GM12878 (cell line): ENCODE measurements around the gene MACROD2. TPM values are rescaled to one million over a fixed set of nuclear protein-coding genes. Genes with fewer than 3 reads are reported as not detected.

ENCODE experiments used
- ATAC-seq: fragments of 200-7000 bp; cut with Tn5 transposase; 3 replicates; pipeline ENCODE4 v1.9.1; 2020; ENCODE audit warnings: mild to moderate bottlenecking, moderate library complexity
- BruUV-seq: library from RNA; stranded (reverse); fragments of 400-500 nt; replicated peaks from 2 replicates; lab custom pipeline; 2021; lab: Mats Ljungman, UMichigan
- CTCF ChIA-PET: fragments of 300-600 bp; sonication (Branson Sonifier 250); formaldehyde crosslinking; extraction: SDS; loops from one replicate; lab custom pipeline; 2021; ENCODE audit warnings: inconsistent platforms; lab: Yijun Ruan, JAX
- POLR2A ChIA-PET: fragments of 350-600 bp; formaldehyde crosslinking; extraction: SDS; loops from one replicate; lab custom pipeline; 2021; ENCODE audit warnings: inconsistent platforms; lab: Charles Lee
- RAD21 ChIA-PET: fragments of 300-600 bp; sonication (Branson Sonifier 250); formaldehyde crosslinking; loops from one replicate; lab custom pipeline; 2023; ENCODE audit warnings: antibody characterized with exemption; ENCODE audit not compliant: unreplicated experiment; lab: Charles Lee
- SMC1A ChIA-PET: fragments of 300-600 bp; sonication (Branson Sonifier 250); formaldehyde crosslinking; loops from one replicate; lab custom pipeline; 2023; ENCODE audit not compliant: unreplicated experiment, uncharacterized antibody; lab: Charles Lee
- DNase-seq: peaks from one replicate; pipeline ENCODE4 v3.0.0-alpha.2; 2011; ENCODE audit warnings: low read depth, low spot score
- FAIRE-seq: peaks from 3 replicates; lab custom pipeline; 2011; peaks lifted over from hg19 to GRCh38; lab: Jason Lieb, UNC
- H2AFZ ChIP-seq: 2 replicates; pipeline ENCODE4 v1.6.0; 2011; ENCODE audit warnings: low read depth, low read length, control low read depth; ENCODE audit not compliant: control insufficient read depth
- H3K27ac ChIP-seq: 2 replicates; pipeline ENCODE4 v1.5.1; 2011; ENCODE audit warnings: control low read depth; ENCODE audit not compliant: control insufficient read depth, insufficient read depth
- H3K27me3 ChIP-seq, 2 experiments: replicated peaks in 1 of 2; 2 replicates each; pipeline versions ENCODE4 v1.6.0 to v1.6.1; 2011; ENCODE audit warnings: low read length in 1 of 2; ENCODE audit not compliant: control insufficient read depth in 2 of 2, insufficient read depth in 2 of 2
- H3K36me3 ChIP-seq, 2 experiments: 2 replicates each; pipeline ENCODE4 v1.5.1; 2011; ENCODE audit warnings: low read length in 1 of 2; ENCODE audit not compliant: control insufficient read depth in 2 of 2, insufficient read depth in 2 of 2
- H3K4me1 ChIP-seq: 2 replicates; pipeline ENCODE4 v1.6.1; 2011; ENCODE audit warnings: mild to moderate bottlenecking, low read length, moderate library complexity, mixed read lengths; ENCODE audit not compliant: control insufficient read depth, insufficient read depth
- H3K4me2 ChIP-seq: 2 replicates; pipeline ENCODE4 v1.6.0; 2011; ENCODE audit warnings: control low read depth; ENCODE audit not compliant: control insufficient read depth, insufficient read depth
- H3K4me3 ChIP-seq: fragments of 200-600 bp; sonication (generic); 2 replicates; pipeline ENCODE4 v1.5.1; 2016
- H3K79me2 ChIP-seq: 2 replicates; pipeline ENCODE4 v1.6.0; 2011; ENCODE audit warnings: low read length; ENCODE audit not compliant: control insufficient read depth, insufficient read depth
- H3K9ac ChIP-seq: 2 replicates; pipeline ENCODE4 v1.8.0; 2011; ENCODE audit warnings: low read length, control low read depth, mixed read lengths; ENCODE audit not compliant: control insufficient read depth, insufficient read depth
- H3K9me3 ChIP-seq: replicated peaks from 3 replicates; pipeline ENCODE4 v1.5.1; 2011; ENCODE audit warnings: mild to moderate bottlenecking, low read length; ENCODE audit not compliant: control insufficient read depth, insufficient read depth
- H4K20me1 ChIP-seq: 2 replicates; pipeline ENCODE4 v1.6.0; 2011; ENCODE audit not compliant: control insufficient read depth, insufficient read depth
- BMI1 ChIP-seq: fragments of 450-650 bp; IDR thresholded peaks from 2 replicates; pipeline ENCODE4 v1.6.1; 2016; ENCODE audit warnings: mild to moderate bottlenecking, moderate library complexity, borderline replicate concordance
- MYB ChIP-seq: fragments of 150-350 bp; IDR thresholded peaks from 2 replicates; pipeline ENCODE4 v1.6.1; 2014; ENCODE audit warnings: mild to moderate bottlenecking, low read depth, low read length, borderline replicate concordance
- MYC ChIP-seq: IDR thresholded peaks from 2 replicates; pipeline ENCODE4 v1.6.1; 2011; ENCODE audit warnings: mild to moderate bottlenecking, low read length, moderate library complexity, inconsistent platforms; ENCODE audit not compliant: insufficient read depth, insufficient replicate concordance, insufficient read length, severe bottlenecking
- NR2C2 ChIP-seq: IDR thresholded peaks from 2 replicates; pipeline ENCODE4 v1.6.1; 2011; ENCODE audit warnings: borderline replicate concordance, low read depth; ENCODE audit not compliant: control insufficient read depth, insufficient read length
- SIX5 ChIP-seq: IDR thresholded peaks from 2 replicates; pipeline ENCODE4 v1.6.1; 2011; ENCODE audit warnings: mild to moderate bottlenecking, low read depth, low read length, moderate library complexity; ENCODE audit not compliant: severe bottlenecking
- TARDBP ChIP-seq: IDR thresholded peaks from 2 replicates; pipeline ENCODE4 v1.6.1; 2016; ENCODE audit warnings: borderline replicate concordance
- TCF3 ChIP-seq: IDR thresholded peaks from 2 replicates; pipeline ENCODE4 v1.6.1; 2012; ENCODE audit warnings: low read depth, mild to moderate bottlenecking, low read length, borderline replicate concordance; ENCODE audit not compliant: insufficient read depth
- USF1 ChIP-seq: IDR thresholded peaks from 2 replicates; pipeline ENCODE4 v1.6.1; 2011; ENCODE audit warnings: borderline replicate concordance, low read depth, mild to moderate bottlenecking, moderate library complexity, mixed read lengths, low read length; ENCODE audit not compliant: insufficient read depth; ENCODE audit errors: extremely low read length
- ZNF217 ChIP-seq: fragments of 450-650 bp; IDR thresholded peaks from 2 replicates; pipeline ENCODE4 v1.6.1; 2017; ENCODE audit warnings: antibody characterized with exemption, mild to moderate bottlenecking
- WGBS: methylation state at CpG from one replicate; pipeline ENCODE4 v1.1.6; 2016; ENCODE audit warnings: low lambda C conversion rate; ENCODE audit not compliant: insufficient replicate concordance, insufficient coverage; ENCODE audit errors: missing lambda C conversion rate; 5-methylcytosine and 5-hydroxymethylcytosine counted together
- in situ Hi-C: fragments of 300-500 bp; cut with MboI; formaldehyde crosslinking; loops from 9 replicates; pipeline ENCODE4 v1.14.3; 2018; ENCODE audit warnings: mixed read lengths
- intact Hi-C: fragments of 100-400 bp; cut with micrococcal nuclease; formaldehyde crosslinking; loops from one replicate; pipeline ENCODE4 v1.14.2; 2022; ENCODE audit not compliant: unreplicated experiment
- polyA plus RNA-seq, 11 experiments: library from polyadenylated mRNA; depleted of rRNA in 4 of 11; unstranded in 6 of 11; stranded (reverse) in 5 of 11; fragments of >200 nt; fragmentation: Nextera tagmentation in 4 of 11; fragmentation: Illumina TruSeq in 1 of 11; extraction: Ambion mirVana in 4 of 11; extraction: Trizol in 1 of 11; gene quantifications; 1 replicate in 1 of 11; 2 replicates in 10 of 11; pipeline versions ENCODE4 v1.2.1 to v1.2.3, GENCODE V29; 2011 to 2016; ENCODE audit warnings: inconsistent platforms in 2 of 11, missing spikeins in 2 of 11, low read depth in 1 of 11
- total RNA-seq, 4 experiments: library from RNA; depleted of rRNA in 3 of 4; stranded (reverse); fragments of >200 nt in 3 of 4; fragmentation: Illumina TruSeq in 1 of 4; extraction: Trizol in 1 of 4; gene quantifications; 2 replicates each; pipeline versions ENCODE4 v1.2.1 to v1.2.3, GENCODE V29; 2013 to 2021
- TF ChIP-seq, protein P1 (sequence below), 3 experiments: IDR thresholded peaks in 2 of 3; conservative IDR thresholded peaks in 1 of 3; 2 replicates each; pipeline ENCODE4 v1.5.1; 2011; ENCODE audit warnings: low read depth in 3 of 3, low read length in 3 of 3, mild to moderate bottlenecking in 3 of 3, control low read depth in 2 of 3, moderate library complexity in 2 of 3, inconsistent platforms in 1 of 3, mixed read lengths in 1 of 3; ENCODE audit not compliant: control insufficient read depth in 2 of 3, insufficient read depth in 1 of 3; ENCODE audit errors: extremely low read depth in 1 of 3
- TF ChIP-seq, protein P2 (sequence below): IDR thresholded peaks from 2 replicates; pipeline ENCODE4 v1.6.1; 2012; ENCODE audit warnings: low read depth, low read length, improper control_type of control experiment
- TF ChIP-seq, protein P3 (sequence below): IDR thresholded peaks from 2 replicates; pipeline ENCODE4 v1.6.1; 2012; ENCODE audit warnings: mild to moderate bottlenecking, low read depth, low read length

MACROD2 gene
- total and polyA plus RNA-seq, 10 of the 15 experiments (the other 5 are each of a cell fraction or from before 2014, with no cell fraction given) = 1.1 to 21.5 (median 2.2) TPM

DNA sequence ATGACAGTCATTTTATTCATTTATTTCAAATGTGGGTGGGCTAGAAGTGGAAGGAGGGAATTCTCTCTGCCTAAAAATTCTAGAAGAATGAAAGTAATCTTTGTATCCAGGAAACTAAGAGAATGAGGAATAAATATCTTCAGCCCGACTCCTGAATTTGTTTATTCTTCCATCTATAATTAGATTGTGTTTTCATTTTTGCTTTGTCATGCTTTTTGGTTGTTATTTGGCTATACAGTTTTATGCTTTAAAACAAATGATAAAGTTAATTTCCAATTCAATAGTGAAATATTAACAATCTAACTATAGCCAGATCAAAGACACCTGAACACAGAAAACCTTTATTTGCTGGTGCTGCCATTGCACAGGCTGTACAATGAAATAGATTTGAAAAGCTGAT is 2056.7 kb downstream of the MACROD2 start:
- ChIA-PET CTCF (no interaction called here), RAD21 (no interaction called here), POLR2A (no interaction called here), SMC1A (interaction anchor here (0.7 kb wide), 1 partner anchor 250 kb away, joined by 3 read pairs; no protein-coding TSS in a partner anchor)
- no peak overlapping the region for H3K27ac ChIP-seq
- no peak overlapping the region for H2AFZ ChIP-seq
- no peaks in the 10 kb centered on the region for H3K27me3 ChIP-seq
- H3K4me3 ChIP-seq = no peak overlapping the region
- intact Hi-C loops = no loop called here
- BruUV-seq = no TSS peak
- H3K9ac ChIP-seq = no peak overlapping the region
- H3K4me1 ChIP-seq = no peaks in the 10 kb centered on the region
- DNase-seq = no peak
- no peak for ATAC-seq
- H3K36me3 ChIP-seq = no peaks in the 10 kb centered on the region
- in situ Hi-C loops = no loop called here
- H3K4me2 ChIP-seq = no peak overlapping the region
- no peaks in the 10 kb centered on the region for H3K9me3 ChIP-seq
- no peak for FAIRE-seq
- 50% methylated on average over 1 of the region's 1 CpG for WGBS
- no peaks in the 10 kb centered on the region for H4K20me1 ChIP-seq
- H3K79me2 ChIP-seq = no peaks in the 10 kb centered on the region
- TF ChIP-seq, protein P1, sequence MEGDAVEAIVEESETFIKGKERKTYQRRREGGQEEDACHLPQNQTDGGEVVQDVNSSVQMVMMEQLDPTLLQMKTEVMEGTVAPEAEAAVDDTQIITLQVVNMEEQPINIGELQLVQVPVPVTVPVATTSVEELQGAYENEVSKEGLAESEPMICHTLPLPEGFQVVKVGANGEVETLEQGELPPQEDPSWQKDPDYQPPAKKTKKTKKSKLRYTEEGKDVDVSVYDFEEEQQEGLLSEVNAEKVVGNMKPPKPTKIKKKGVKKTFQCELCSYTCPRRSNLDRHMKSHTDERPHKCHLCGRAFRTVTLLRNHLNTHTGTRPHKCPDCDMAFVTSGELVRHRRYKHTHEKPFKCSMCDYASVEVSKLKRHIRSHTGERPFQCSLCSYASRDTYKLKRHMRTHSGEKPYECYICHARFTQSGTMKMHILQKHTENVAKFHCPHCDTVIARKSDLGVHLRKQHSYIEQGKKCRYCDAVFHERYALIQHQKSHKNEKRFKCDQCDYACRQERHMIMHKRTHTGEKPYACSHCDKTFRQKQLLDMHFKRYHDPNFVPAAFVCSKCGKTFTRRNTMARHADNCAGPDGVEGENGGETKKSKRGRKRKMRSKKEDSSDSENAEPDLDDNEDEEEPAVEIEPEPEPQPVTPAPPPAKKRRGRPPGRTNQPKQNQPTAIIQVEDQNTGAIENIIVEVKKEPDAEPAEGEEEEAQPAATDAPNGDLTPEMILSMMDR (IDR thresholded peaks at IDR 0.05 in 2 of 3, conservative IDR thresholded peaks at IDR 0.05 in 1 of 3; ENCODE audit: control insufficient read depth in 2 of 3, extremely low read depth in 1 of 3, insufficient read depth in 1 of 3, low read depth in 3 of 3, low read length in 3 of 3) = no peak
- TF ChIP-seq BMI1 = no peak
- no peak for TF ChIP-seq MYB
- no peak for TF ChIP-seq ZNF217
- TF ChIP-seq TARDBP = no peak
- no peak for TF ChIP-seq NR2C2
- TF ChIP-seq, protein P2, sequence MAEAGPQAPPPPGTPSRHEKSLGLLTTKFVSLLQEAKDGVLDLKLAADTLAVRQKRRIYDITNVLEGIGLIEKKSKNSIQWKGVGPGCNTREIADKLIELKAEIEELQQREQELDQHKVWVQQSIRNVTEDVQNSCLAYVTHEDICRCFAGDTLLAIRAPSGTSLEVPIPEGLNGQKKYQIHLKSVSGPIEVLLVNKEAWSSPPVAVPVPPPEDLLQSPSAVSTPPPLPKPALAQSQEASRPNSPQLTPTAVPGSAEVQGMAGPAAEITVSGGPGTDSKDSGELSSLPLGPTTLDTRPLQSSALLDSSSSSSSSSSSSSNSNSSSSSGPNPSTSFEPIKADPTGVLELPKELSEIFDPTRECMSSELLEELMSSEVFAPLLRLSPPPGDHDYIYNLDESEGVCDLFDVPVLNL = no peak
- TF ChIP-seq, protein P3, sequence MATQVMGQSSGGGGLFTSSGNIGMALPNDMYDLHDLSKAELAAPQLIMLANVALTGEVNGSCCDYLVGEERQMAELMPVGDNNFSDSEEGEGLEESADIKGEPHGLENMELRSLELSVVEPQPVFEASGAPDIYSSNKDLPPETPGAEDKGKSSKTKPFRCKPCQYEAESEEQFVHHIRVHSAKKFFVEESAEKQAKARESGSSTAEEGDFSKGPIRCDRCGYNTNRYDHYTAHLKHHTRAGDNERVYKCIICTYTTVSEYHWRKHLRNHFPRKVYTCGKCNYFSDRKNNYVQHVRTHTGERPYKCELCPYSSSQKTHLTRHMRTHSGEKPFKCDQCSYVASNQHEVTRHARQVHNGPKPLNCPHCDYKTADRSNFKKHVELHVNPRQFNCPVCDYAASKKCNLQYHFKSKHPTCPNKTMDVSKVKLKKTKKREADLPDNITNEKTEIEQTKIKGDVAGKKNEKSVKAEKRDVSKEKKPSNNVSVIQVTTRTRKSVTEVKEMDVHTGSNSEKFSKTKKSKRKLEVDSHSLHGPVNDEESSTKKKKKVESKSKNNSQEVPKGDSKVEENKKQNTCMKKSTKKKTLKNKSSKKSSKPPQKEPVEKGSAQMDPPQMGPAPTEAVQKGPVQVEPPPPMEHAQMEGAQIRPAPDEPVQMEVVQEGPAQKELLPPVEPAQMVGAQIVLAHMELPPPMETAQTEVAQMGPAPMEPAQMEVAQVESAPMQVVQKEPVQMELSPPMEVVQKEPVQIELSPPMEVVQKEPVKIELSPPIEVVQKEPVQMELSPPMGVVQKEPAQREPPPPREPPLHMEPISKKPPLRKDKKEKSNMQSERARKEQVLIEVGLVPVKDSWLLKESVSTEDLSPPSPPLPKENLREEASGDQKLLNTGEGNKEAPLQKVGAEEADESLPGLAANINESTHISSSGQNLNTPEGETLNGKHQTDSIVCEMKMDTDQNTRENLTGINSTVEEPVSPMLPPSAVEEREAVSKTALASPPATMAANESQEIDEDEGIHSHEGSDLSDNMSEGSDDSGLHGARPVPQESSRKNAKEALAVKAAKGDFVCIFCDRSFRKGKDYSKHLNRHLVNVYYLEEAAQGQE = no peak
- no peak for TF ChIP-seq USF1
- TF ChIP-seq TCF3 = no peak
- TF ChIP-seq SIX5 = no peak
- TF ChIP-seq MYC = no peak
